ENCODE measurements around the gene IFRD2.

- TF ChIP-seq POLR2A (IDR thresholded peaks at IDR 0.05) (no peak), CTCF (IDR thresholded peaks at IDR 0.05) (no peak), EP300 (IDR thresholded peaks at IDR 0.05) (no peak), POLR2AphosphoS5 (IDR thresholded peaks at IDR 0.05) (no peak)
Measured at GRCh38 chr3:50314816-50315215, 22.6 kb upstream of the IFRD2 start.

Measured in gastroesophageal sphincter (tissue), 3 donors.